Endodermal cell (in vitro differentiated cells): Measurements from ENCODE around the gene IRS1. TPM values are rescaled to one million over a fixed set of nuclear protein-coding genes. Genes with fewer than 3 reads are reported as not detected.

Experiments used
- DNase-seq: peaks from one replicate; pipeline ENCODE4 v3.0.0-alpha.2; 2017
- H3K27ac ChIP-seq: 2 replicates; pipeline ENCODE4 v1.5.1; 2013; ENCODE audit warnings: mild to moderate bottlenecking, low read depth, low read length, moderate library complexity
- H3K27me3 ChIP-seq: 2 replicates; pipeline ENCODE4 v1.6.1; 2013; ENCODE audit warnings: mild to moderate bottlenecking, low read length, moderate library complexity; ENCODE audit not compliant: insufficient read depth, control insufficient read depth, poor library complexity, severe bottlenecking
- H3K36me3 ChIP-seq: 2 replicates; pipeline ENCODE4 v1.7.0; 2013; ENCODE audit warnings: mild to moderate bottlenecking, low read length, moderate library complexity; ENCODE audit not compliant: control insufficient read depth, insufficient read depth
- H3K4me1 ChIP-seq: one replicate; pipeline ENCODE4 v1.7.0; 2013; ENCODE audit warnings: low read length; ENCODE audit not compliant: control insufficient read depth, insufficient read depth
- H3K4me3 ChIP-seq: 2 replicates; pipeline ENCODE4 v1.5.1; 2013; ENCODE audit warnings: mild to moderate bottlenecking, low read length, moderate library complexity
- H3K9ac ChIP-seq: 2 replicates; pipeline ENCODE4 v1.6.1; 2013; ENCODE audit warnings: mild to moderate bottlenecking, low read length, moderate library complexity; ENCODE audit not compliant: poor library complexity, severe bottlenecking; ENCODE audit errors: extremely low read depth
- H3K9me3 ChIP-seq: 2 replicates; pipeline ENCODE4 v1.6.1; 2013; ENCODE audit warnings: mild to moderate bottlenecking, low read length, moderate library complexity; ENCODE audit not compliant: control insufficient read depth
- H3K27ac Mint-ChIP-seq: 2 replicates; pipeline ENCODE4 v1.8.0; 2020; ENCODE audit warnings: mixed read lengths
- H3K27me3 Mint-ChIP-seq: 2 replicates; pipeline ENCODE4 v1.8.0; 2021; ENCODE audit warnings: mild to moderate bottlenecking, mixed read lengths; ENCODE audit not compliant: insufficient read depth
- H3K36me3 Mint-ChIP-seq: 2 replicates; pipeline ENCODE4 v1.8.0; 2020; ENCODE audit warnings: low read depth, mixed read lengths
- H3K4me1 Mint-ChIP-seq: 2 replicates; pipeline ENCODE4 v1.8.0; 2020; ENCODE audit warnings: mixed read lengths
- H3K4me3 Mint-ChIP-seq: 2 replicates; pipeline ENCODE4 v1.8.0; 2020; ENCODE audit warnings: mild to moderate bottlenecking, moderate library complexity, mixed read lengths
- H3K9me3 Mint-ChIP-seq: 2 replicates; pipeline ENCODE4 v1.8.0; 2020; ENCODE audit warnings: mild to moderate bottlenecking, mixed read lengths
- CTCF ChIP-seq: fragments of 200-600 bp; sonication (generic); conservative IDR thresholded peaks from 2 replicates; pipeline ENCODE4 v1.5.0; 2021; ENCODE audit warnings: antibody characterized with exemption, mild to moderate bottlenecking
- WGBS, 2 experiments: methylation state at CpG; one replicate each; pipeline versions ENCODE4 v1.1.5 to v1.1.7; 2013; ENCODE audit warnings: missing lambda C conversion rate in 2 of 2, mixed read lengths in 1 of 2; ENCODE audit not compliant: insufficient coverage in 1 of 2, insufficient read length in 1 of 2; 5-methylcytosine and 5-hydroxymethylcytosine counted together
- total RNA-seq, 2 donors: library from RNA; stranded (reverse); fragmentation: NEBNext Ultra II Directional in 1 of 2; extraction: Animal tissue kit (Norgen Biotek cat#: 25700) in 1 of 2; gene quantifications; 2 replicates in 1 of 2; 3 replicates in 1 of 2; pipeline ENCODE4 v1.2.1, GENCODE V29; 2021

The IRS1 gene
- total RNA-seq, 2 donors from 2014 or later, result 16.2 to 16.6 TPM

- no peak overlapping the region for H3K27ac ChIP-seq
- DNase-seq, result no peak
- 95% methylated on average over 1 of the region's 1 CpG; no CpG with 5 or more reads in 1 of the 2 experiments for WGBS, 2 experiments
- Mint-ChIP-seq H3K27me3 (no peaks in the 10 kb centered on the region), H3K4me1 (no peaks in the 10 kb centered on the region), H3K27ac (no peak overlapping the region), H3K4me3 (no peak overlapping the region), H3K36me3 (no peaks in the 10 kb centered on the region), H3K9me3 (no peaks in the 10 kb centered on the region)
- H3K9ac ChIP-seq, result no peak overlapping the region
- H3K4me1 ChIP-seq, result no peaks in the 10 kb centered on the region
- H3K4me3 ChIP-seq, result no peak overlapping the region
- no peak for TF ChIP-seq CTCF
- H3K9me3 ChIP-seq, result no peaks in the 10 kb centered on the region
- H3K27me3 ChIP-seq, result no peaks in the 10 kb centered on the region
- no peaks in the 10 kb centered on the region for H3K36me3 ChIP-seq
Measured at GRCh38 chr2:226712941-226713340, 86.7 kb downstream of the IRS1 start.

GRCh38 chr2:226711606-226712296 lies 87.9 kb downstream of the IRS1 start:
- Mint-ChIP-seq H3K4me3 (no peak overlapping the region), H3K36me3 (no peaks in the 10 kb centered on the region), H3K27ac (no peak overlapping the region), H3K4me1 (no peaks in the 10 kb centered on the region), H3K9me3 (no peaks in the 10 kb centered on the region), H3K27me3 (no peaks in the 10 kb centered on the region)
- TF ChIP-seq CTCF, result no peak
- DNase-seq, result no peak
- Histone ChIP-seq H3K4me1 (no peaks in the 10 kb centered on the region), H3K27ac (no peak overlapping the region), H3K9ac (no peak overlapping the region), H3K4me3 (no peak overlapping the region), H3K9me3 (no peaks in the 10 kb centered on the region), H3K27me3 (no peaks in the 10 kb centered on the region), H3K36me3 (no peaks in the 10 kb centered on the region)
- WGBS, 2 experiments, result 100% methylated on average over 2 of the region's 2 CpGs

- Histone ChIP-seq H3K27me3 (no peaks in the 10 kb centered on the region), H3K9ac (no peak overlapping the region), H3K4me1 (no peaks in the 10 kb centered on the region), H3K4me3 (no peak overlapping the region), H3K36me3 (no peaks in the 10 kb centered on the region), H3K27ac (no peak overlapping the region), H3K9me3 (no peaks in the 10 kb centered on the region)
- no peaks in the 10 kb centered on the region for H3K4me1 Mint-ChIP-seq
- DNase-seq, result no peak
- no peaks in the 10 kb centered on the region for H3K36me3 Mint-ChIP-seq
- no peak overlapping the region for H3K4me3 Mint-ChIP-seq
- no peak overlapping the region for H3K27ac Mint-ChIP-seq
- TF ChIP-seq CTCF, result no peak
- H3K27me3 Mint-ChIP-seq, result no peaks in the 10 kb centered on the region
- no peaks in the 10 kb centered on the region for H3K9me3 Mint-ChIP-seq
Measured at GRCh38 chr2:226707499-226707898, 92.1 kb downstream of the IRS1 start.
